Measurements from ENCODE around the gene ECHDC3.

GRCh38 chr10:11773761-11774441 lies 31.7 kb downstream of the ECHDC3 start:
- TF ChIP-seq SUZ12 (IDR thresholded peaks at IDR 0.05; ENCODE audit: low read length) (no peak), SIX5 (IDR thresholded peaks at IDR 0.05; ENCODE audit: low read depth, low read length) (no peak)

All from H1 (cell line).